OCI-LY1 (cell line): ENCODE data around the gene IRAK3.
"Not testable (repeated sequence)": the region's sequence is repeated elsewhere in the genome, so short reads cannot be mapped to it uniquely, and the experiment has no call there.

Experiments
- H2AFZ ChIP-seq: fragments of 200-600 bp; sonication (generic), shearing (Covaris generic); 2 replicates; pipeline ENCODE4 v1.6.0; 2014; ENCODE audit warnings: antibody characterized with exemption, mild to moderate bottlenecking, low read length
- H3F3A ChIP-seq: fragments of 200-600 bp; sonication (generic), shearing (Covaris generic); 2 replicates; pipeline ENCODE4 v1.6.0; 2014; ENCODE audit warnings: mild to moderate bottlenecking, antibody characterized with exemption, low read length, moderate library complexity; ENCODE audit not compliant: insufficient read depth
- H3K27ac ChIP-seq: fragments of 200-600 bp; sonication (generic); 2 replicates; pipeline ENCODE4 v1.5.1; 2014; ENCODE audit warnings: low read length, mixed run types, mild to moderate bottlenecking, low read depth; ENCODE audit not compliant: poor library complexity, severe bottlenecking
- H3K27me3 ChIP-seq: fragments of 200-600 bp; sonication (generic); 2 replicates; pipeline ENCODE4 v1.6.0; 2014; ENCODE audit warnings: antibody characterized with exemption, mild to moderate bottlenecking, low read length, moderate library complexity; ENCODE audit not compliant: insufficient read depth
- H3K36me3 ChIP-seq: fragments of 200-600 bp; sonication (generic); 2 replicates; pipeline ENCODE4 v1.6.1; 2014; ENCODE audit warnings: mild to moderate bottlenecking, antibody characterized with exemption, low read length, moderate library complexity, mixed read lengths; ENCODE audit not compliant: insufficient read depth
- H3K4me1 ChIP-seq: fragments of 200-600 bp; sonication (generic); 2 replicates; pipeline ENCODE4 v1.5.1; 2014; ENCODE audit warnings: mild to moderate bottlenecking, low read length, moderate library complexity; ENCODE audit not compliant: insufficient read depth, severe bottlenecking
- H3K4me2 ChIP-seq: fragments of 200-600 bp; sonication (generic), shearing (Covaris generic); 2 replicates; pipeline ENCODE4 v1.6.1; 2014; ENCODE audit warnings: low read length
- H3K4me3 ChIP-seq: fragments of 200-600 bp; sonication (generic); 2 replicates; pipeline ENCODE4 v1.5.1; 2014; ENCODE audit warnings: low read length, low read depth, mild to moderate bottlenecking, mixed read lengths; ENCODE audit not compliant: poor library complexity, severe bottlenecking
- H3K79me2 ChIP-seq: fragments of 200-600 bp; shearing (Covaris generic); 2 replicates; pipeline ENCODE4 v1.6.1; 2016; ENCODE audit warnings: mixed run types, low read length, mixed read lengths; ENCODE audit not compliant: insufficient read depth
- H3K9ac ChIP-seq: fragments of 200-600 bp; sonication (generic), shearing (Covaris generic); 2 replicates; pipeline ENCODE4 v1.6.1; 2014; ENCODE audit warnings: mild to moderate bottlenecking, low read length, mixed read lengths
- H3K9me2 ChIP-seq: fragments of 200-600 bp; sonication (generic), shearing (Covaris generic); 2 replicates; pipeline ENCODE4 v1.6.1; 2014; ENCODE audit warnings: low read depth, mild to moderate bottlenecking, low read length, mixed read lengths
- H3K9me3 ChIP-seq: fragments of 200-600 bp; shearing (Covaris generic); 2 replicates; pipeline ENCODE4 v1.6.1; 2014; ENCODE audit warnings: low read length, mixed read lengths
- H4K20me1 ChIP-seq: fragments of 200-600 bp; sonication (generic), shearing (Covaris generic); 2 replicates; pipeline ENCODE4 v1.6.0; 2016; ENCODE audit warnings: mild to moderate bottlenecking, low read length; ENCODE audit not compliant: insufficient read depth
- EZH2 ChIP-seq: fragments of 200-600 bp; sonication (generic), shearing (Covaris generic); IDR thresholded peaks from 2 replicates; pipeline ENCODE4 v1.8.0; 2017; ENCODE audit warnings: borderline replicate concordance, mixed run types, mild to moderate bottlenecking, antibody characterized with exemption, low read length, moderate library complexity, mixed read lengths
- TF ChIP-seq, protein P1 (sequence below): fragments of 200-600 bp; sonication (generic), shearing (Covaris generic); IDR thresholded peaks from 2 replicates; pipeline ENCODE4 v1.5.1; 2017; ENCODE audit warnings: mild to moderate bottlenecking, antibody characterized with exemption, low read length, moderate library complexity, mixed read lengths

IRAK3 gene

DNA sequence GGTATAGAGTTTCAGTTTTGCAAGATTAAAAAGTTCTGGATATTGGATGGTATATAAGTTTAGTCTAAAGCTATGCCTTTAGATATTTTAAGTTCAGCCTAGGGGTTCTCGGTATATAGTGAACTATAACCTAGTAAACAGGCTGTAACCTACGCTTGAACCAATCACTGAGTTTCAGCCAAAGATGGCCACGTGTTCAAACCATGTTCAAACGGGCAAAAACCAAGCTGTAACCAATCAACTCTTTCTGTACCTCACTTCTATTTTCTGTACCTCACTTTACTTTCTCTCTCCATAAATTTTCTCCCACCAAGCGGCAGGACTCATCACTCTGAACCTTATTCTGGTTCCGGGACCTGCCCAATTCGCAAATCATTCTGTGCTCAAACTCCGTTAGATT is 20.6 kb upstream of the IRAK3 start:
- Histone ChIP-seq H3K27me3 (no peaks in the 10 kb centered on the region), H3K4me1 (peaks cover 11% of the 10 kb centered on the region), H3K27ac (peak overlapping the region; percentile 91), H4K20me1 (no peaks in the 10 kb centered on the region), H3K4me2 (peak overlapping the region; percentile 78), H3K4me3 (peak overlapping the region; percentile 68), H3K79me2 (peaks cover 52% of the 10 kb centered on the region), H2AFZ (no peak overlapping the region), H3F3A (no peaks in the 10 kb centered on the region), H3K9me2 (no peaks in the 10 kb centered on the region), H3K9me3 (peaks cover 21% of the 10 kb centered on the region), H3K36me3 (peaks cover 48% of the 10 kb centered on the region), H3K9ac (peak overlapping the region; percentile 79)
- TF ChIP-seq, protein P1, sequence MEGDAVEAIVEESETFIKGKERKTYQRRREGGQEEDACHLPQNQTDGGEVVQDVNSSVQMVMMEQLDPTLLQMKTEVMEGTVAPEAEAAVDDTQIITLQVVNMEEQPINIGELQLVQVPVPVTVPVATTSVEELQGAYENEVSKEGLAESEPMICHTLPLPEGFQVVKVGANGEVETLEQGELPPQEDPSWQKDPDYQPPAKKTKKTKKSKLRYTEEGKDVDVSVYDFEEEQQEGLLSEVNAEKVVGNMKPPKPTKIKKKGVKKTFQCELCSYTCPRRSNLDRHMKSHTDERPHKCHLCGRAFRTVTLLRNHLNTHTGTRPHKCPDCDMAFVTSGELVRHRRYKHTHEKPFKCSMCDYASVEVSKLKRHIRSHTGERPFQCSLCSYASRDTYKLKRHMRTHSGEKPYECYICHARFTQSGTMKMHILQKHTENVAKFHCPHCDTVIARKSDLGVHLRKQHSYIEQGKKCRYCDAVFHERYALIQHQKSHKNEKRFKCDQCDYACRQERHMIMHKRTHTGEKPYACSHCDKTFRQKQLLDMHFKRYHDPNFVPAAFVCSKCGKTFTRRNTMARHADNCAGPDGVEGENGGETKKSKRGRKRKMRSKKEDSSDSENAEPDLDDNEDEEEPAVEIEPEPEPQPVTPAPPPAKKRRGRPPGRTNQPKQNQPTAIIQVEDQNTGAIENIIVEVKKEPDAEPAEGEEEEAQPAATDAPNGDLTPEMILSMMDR, result no peak
- TF ChIP-seq EZH2, result no peak

DNA sequence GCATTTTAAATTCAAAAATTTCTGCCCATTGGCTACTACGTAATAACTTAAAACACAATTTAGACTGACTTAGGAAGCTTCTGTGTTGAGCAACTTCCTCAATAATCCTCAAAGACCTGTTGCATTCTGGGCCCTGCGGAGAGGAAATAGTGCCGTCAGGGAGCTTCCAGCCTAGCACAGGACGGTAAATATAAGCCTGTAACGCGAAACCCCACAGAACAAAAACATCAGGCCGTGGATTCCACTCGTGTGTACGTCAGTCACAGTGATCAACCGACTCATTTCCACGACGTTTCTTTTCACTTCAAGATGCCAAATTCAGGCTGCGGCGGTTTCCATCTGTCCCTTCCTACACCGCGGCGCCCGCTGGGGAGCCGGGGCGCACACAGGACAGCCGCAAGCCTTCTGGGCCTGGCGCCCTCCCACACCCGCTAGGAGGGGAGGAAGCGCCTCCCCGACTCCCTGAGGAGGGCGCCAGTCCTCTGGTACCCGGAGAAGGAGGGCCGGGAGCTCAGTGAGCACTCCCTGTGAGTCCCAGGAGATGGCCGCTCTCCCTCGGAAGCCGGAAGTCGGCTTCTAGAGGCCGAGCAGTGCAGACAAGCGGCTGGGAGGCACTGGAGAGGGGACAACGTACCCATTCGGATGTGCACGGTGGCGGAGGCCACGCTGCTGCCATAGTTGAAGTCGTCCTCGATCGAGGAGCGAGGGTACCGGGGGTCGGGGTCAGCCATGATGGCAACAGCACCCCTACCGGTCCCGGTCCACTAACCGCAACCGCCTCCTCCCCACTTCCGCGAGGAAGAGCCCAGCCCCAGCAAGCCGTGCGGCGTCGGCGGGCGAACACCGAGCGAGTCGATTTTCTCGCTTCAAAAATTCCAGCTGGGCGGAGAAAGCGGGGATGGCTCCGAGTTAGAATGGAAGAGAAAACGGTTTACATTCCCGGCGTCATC is 19.5 kb upstream of the IRAK3 start, which contains the start of gene TMBIM4:
Gene TMBIM4 (minus strand): TSS at position 776 of the 950 bp plus-strand sequence. CDS start 45 bp downstream, at position 731.
- Histone ChIP-seq H3K9me3 (peaks cover 13% of the 10 kb centered on the region), H3F3A (no peaks in the 10 kb centered on the region), H3K4me1 (peaks cover 11% of the 10 kb centered on the region), H3K36me3 (peaks cover 38% of the 10 kb centered on the region), H3K9ac (peak within 1 kb of the TSS; percentile 79), H3K27me3 (no peaks in the 10 kb centered on the region), H2AFZ (no peak within 1 kb of the TSS), H3K9me2 (no peaks in the 10 kb centered on the region), H3K27ac (peak within 1 kb of the TSS; percentile 91), H3K4me2 (peak within 1 kb of the TSS; percentile 78), H3K79me2 (peaks cover 42% of the 10 kb centered on the region), H3K4me3 (peak within 1 kb of the TSS; percentile 68), H4K20me1 (no peaks in the 10 kb centered on the region)
- no peak for TF ChIP-seq EZH2
- TF ChIP-seq, protein P1, result peak; percentile 31; the same call in 1 of the 2 replicates

DNA sequence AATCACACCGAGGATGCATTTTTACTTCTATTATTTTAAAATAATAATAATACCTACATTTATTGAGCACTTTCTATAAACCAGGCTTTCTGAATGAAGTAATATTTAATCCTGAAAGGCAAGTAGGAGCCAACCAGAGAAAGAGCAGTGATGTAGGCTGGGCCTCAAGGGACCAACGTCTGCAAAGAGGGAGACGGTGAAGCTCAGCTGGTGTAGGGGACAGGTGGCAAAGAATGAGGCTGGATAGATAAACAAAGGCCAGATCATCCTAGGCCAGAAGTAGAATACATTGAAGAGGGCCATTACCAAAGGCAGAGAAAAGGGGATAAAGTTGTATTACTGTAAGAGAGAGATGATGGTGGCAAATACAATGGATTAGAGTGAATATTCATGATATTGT is 18.4 kb upstream of the IRAK3 start:
- H4K20me1 ChIP-seq, result no peaks in the 10 kb centered on the region
- 0 out of 2 replicates have a peak overlapping the region, but pooled peaks have one; percentile 79 for H3K9ac ChIP-seq
- H3K79me2 ChIP-seq, result peaks cover 32% of the 10 kb centered on the region
- no peaks in the 10 kb centered on the region for H3F3A ChIP-seq
- peaks cover 11% of the 10 kb centered on the region for H3K4me1 ChIP-seq
- no peak for TF ChIP-seq EZH2
- peak overlapping the region; percentile 78; the same call in 1 of the 2 replicates for H3K4me2 ChIP-seq
- peak overlapping the region; percentile 91 for H3K27ac ChIP-seq
- H3K4me3 ChIP-seq, result peak overlapping the region; percentile 68
- peaks cover 27% of the 10 kb centered on the region for H3K36me3 ChIP-seq
- peaks cover 3% of the 10 kb centered on the region; the same call in 1 of the 2 replicates for H3K9me3 ChIP-seq
- H3K27me3 ChIP-seq, result no peaks in the 10 kb centered on the region
- H2AFZ ChIP-seq, result no peak overlapping the region
- H3K9me2 ChIP-seq, result no peaks in the 10 kb centered on the region

DNA sequence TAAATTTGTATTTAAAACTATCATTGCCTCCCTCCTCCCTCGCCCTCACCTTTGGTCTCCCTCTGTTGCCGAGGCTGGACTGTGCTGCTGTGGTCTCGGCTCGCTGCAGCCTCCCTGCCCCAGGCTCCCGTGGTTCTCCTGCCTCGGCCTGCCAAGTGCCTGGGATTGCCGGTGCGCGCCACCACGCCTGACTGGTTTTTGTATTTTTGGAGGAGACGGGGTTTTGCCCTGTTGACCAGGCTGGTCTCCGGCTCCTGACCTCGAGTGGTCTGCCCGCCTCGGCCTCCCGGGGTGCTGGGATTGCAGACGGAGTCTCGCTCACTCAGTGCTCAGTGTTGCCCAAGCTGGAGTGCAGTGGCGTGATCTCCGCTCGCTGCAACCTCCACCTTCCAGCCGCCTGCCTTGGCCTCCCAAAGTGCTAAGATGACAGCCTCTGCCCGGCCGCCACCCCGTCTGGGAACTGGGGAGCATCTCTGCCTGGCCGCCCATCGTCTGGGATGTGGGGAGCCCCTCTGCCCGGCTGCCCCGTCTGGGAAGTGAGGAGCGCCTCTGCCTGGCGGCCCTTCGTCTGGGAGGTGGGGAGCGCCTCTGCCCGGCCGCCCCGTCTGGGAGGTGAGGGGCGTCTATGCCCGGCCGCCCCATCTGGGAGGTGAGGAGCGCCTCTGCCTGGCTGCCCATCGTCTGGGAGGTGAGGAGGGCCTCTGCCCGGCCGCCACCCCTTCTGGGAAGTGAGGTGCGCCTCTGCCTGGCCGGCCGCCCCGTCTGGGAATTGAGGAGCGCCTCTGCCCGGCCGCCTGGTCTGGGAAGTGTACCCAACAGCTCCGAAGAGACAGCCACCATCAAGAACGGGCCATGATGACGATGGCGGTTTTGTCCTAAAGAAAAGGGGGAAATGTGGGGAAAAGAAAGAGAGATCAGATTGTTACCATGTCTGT is 14.4 kb upstream of the IRAK3 start:
- not testable (repeated sequence) for H3K9me2 ChIP-seq, H3K79me2 ChIP-seq, H3K4me3 ChIP-seq, H3K9ac ChIP-seq, H3K4me2 ChIP-seq, H3F3A ChIP-seq, H3K36me3 ChIP-seq, H3K27me3 ChIP-seq, H3K27ac ChIP-seq, H3K9me3 ChIP-seq, H2AFZ ChIP-seq, H4K20me1 ChIP-seq, H3K4me1 ChIP-seq
